SK-N-SH treated with all-trans-retinoic acid at 6 μM for 48 hours (cell line): Measurements from ENCODE around the gene GNAT3.

Source experiments
- ATAC-seq: fragments of 200-7000 bp; cut with Tn5 transposase; 3 replicates; pipeline ENCODE4 v1.9.1; 2020; ENCODE audit warnings: mild to moderate bottlenecking, moderate library complexity
- ARNTL ChIP-seq: fragments of 450-650 bp; formaldehyde crosslinking; IDR thresholded peaks from 2 replicates; pipeline ENCODE4 v1.5.0; 2020; ENCODE audit warnings: low read depth, mild to moderate bottlenecking, moderate library complexity, borderline replicate concordance
- BACH2 ChIP-seq: fragments of 250-450 bp; sonication (Bioruptor Pico); IDR thresholded peaks from 2 replicates; pipeline ENCODE4 v1.9.0; 2021; ENCODE audit warnings: mild to moderate bottlenecking, borderline replicate concordance
- CREB5 ChIP-seq: fragments of 250-450 bp; sonication (Bioruptor Pico); IDR thresholded peaks from 2 replicates; pipeline ENCODE4 v1.5.1; 2020; ENCODE audit warnings: low read depth, mild to moderate bottlenecking, moderate library complexity
- CSRNP3 ChIP-seq: fragments of 250-450 bp; sonication (Bioruptor Pico); IDR thresholded peaks from 2 replicates; pipeline ENCODE4 v1.5.1; 2021; ENCODE audit warnings: mild to moderate bottlenecking, moderate library complexity
- ESRRG ChIP-seq: fragments of 250-450 bp; sonication (Bioruptor Pico); IDR thresholded peaks from 2 replicates; pipeline ENCODE4 v1.6.1; 2021; ENCODE audit warnings: mild to moderate bottlenecking
- GLIS3 ChIP-seq: fragments of 250-450 bp; sonication (Bioruptor Pico); IDR thresholded peaks from 2 replicates; pipeline ENCODE4 v1.5.0; 2020; ENCODE audit warnings: mild to moderate bottlenecking, moderate library complexity
- ISL1 ChIP-seq: fragments of 250-450 bp; sonication (Bioruptor Pico); IDR thresholded peaks from 2 replicates; pipeline ENCODE4 v2.1.2; 2022; ENCODE audit warnings: mild to moderate bottlenecking, moderate library complexity
- OSR1 ChIP-seq: fragments of 250-450 bp; sonication (Bioruptor Pico); IDR thresholded peaks from 2 replicates; pipeline ENCODE4 v1.8.0; 2022; ENCODE audit warnings: moderate library complexity, mild to moderate bottlenecking, inconsistent platforms
- RARB ChIP-seq: fragments of 250-450 bp; sonication (Bioruptor Pico); IDR thresholded peaks from 2 replicates; pipeline ENCODE4 v1.8.0; 2021; ENCODE audit warnings: mild to moderate bottlenecking, moderate library complexity
- SNAI2 ChIP-seq: fragments of 250-450 bp; sonication (Bioruptor Pico); IDR thresholded peaks from 2 replicates; pipeline ENCODE4 v1.5.0; 2020; ENCODE audit warnings: mild to moderate bottlenecking, moderate library complexity
- TOX ChIP-seq: fragments of 250-450 bp; sonication (Bioruptor Pico); IDR thresholded peaks from 2 replicates; pipeline ENCODE4 v1.8.0; 2021; ENCODE audit warnings: mild to moderate bottlenecking, moderate library complexity, borderline replicate concordance
- TSHZ2 ChIP-seq: fragments of 250-450 bp; sonication (Bioruptor Pico); IDR thresholded peaks from 2 replicates; pipeline ENCODE4 v1.5.0; 2020; ENCODE audit warnings: mild to moderate bottlenecking, moderate library complexity
- ZFP3 ChIP-seq: fragments of 250-450 bp; sonication (Bioruptor Pico); IDR thresholded peaks from 2 replicates; pipeline ENCODE4 v1.5.0; 2020; ENCODE audit warnings: mild to moderate bottlenecking, moderate library complexity
- ZFP30 ChIP-seq: fragments of 450-650 bp; formaldehyde crosslinking; IDR thresholded peaks from 2 replicates; pipeline ENCODE4 v1.5.0; 2022; ENCODE audit warnings: mild to moderate bottlenecking, moderate library complexity
- ZNF565 ChIP-seq: fragments of 450-650 bp; formaldehyde crosslinking; conservative IDR thresholded peaks from 2 replicates; pipeline ENCODE4 v1.5.0; 2020; ENCODE audit warnings: low read depth, mild to moderate bottlenecking, moderate library complexity
- ZNF70 ChIP-seq: fragments of 450-650 bp; formaldehyde crosslinking; IDR thresholded peaks from 2 replicates; pipeline ENCODE4 v1.5.0; 2020; ENCODE audit warnings: mild to moderate bottlenecking, moderate library complexity
- ZNF8 ChIP-seq: fragments of 450-650 bp; formaldehyde crosslinking; IDR thresholded peaks from 2 replicates; pipeline ENCODE4 v1.5.0; 2020; ENCODE audit warnings: mild to moderate bottlenecking, moderate library complexity
- TF ChIP-seq, protein P1 (sequence below): fragments of 250-450 bp; sonication (Bioruptor Pico); IDR thresholded peaks from 2 replicates; pipeline ENCODE4 v1.8.0; 2021; ENCODE audit warnings: low read depth, mild to moderate bottlenecking, moderate library complexity, borderline replicate concordance
- TF ChIP-seq, protein P2 (sequence below): fragments of 250-450 bp; sonication (Bioruptor Pico); IDR thresholded peaks from 2 replicates; pipeline ENCODE4 v1.8.0; 2020; ENCODE audit warnings: mild to moderate bottlenecking, moderate library complexity, borderline replicate concordance

Gene GNAT3

GRCh38 chr7:80511964-80512363 lies at the start of gene GNAT3:
Gene GNAT3, minus strand, starts transcription at chr7:80512064. Its CDS starts 138 bp downstream, at chr7:80511926.
- no peak for ATAC-seq

DNA sequence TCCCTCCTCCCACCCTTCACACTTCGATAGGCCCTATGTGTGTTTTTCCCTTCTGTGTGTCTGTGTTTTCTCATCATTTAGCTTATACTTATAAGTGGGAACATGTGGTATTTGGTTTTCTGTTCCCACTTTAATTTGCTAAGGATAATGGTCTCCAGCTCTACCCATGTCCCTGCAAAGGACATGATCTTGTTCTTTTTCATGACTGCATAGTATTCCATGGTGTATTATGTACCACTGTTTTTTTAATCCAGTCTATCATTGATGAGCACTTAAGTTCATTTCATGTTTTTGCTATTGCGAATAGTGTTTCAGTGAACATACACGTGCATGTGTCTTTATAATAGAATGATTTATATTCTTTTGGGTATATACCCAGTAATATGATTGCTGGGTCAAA lies 46.3 kb upstream of the GNAT3 start:
- TF ChIP-seq ESRRG (no peak), ZFP30 (no peak), OSR1 (CRISPR knock-in tag) (no peak), TSHZ2 (no peak), BACH2 (CRISPR knock-in tag) (no peak), ZNF70 (CRISPR knock-in tag) (no peak), CSRNP3 (no peak), RARB (CRISPR knock-in tag) (no peak), CREB5 (CRISPR knock-in tag) (no peak), ZNF8 (CRISPR knock-in tag) (no peak), GLIS3 (CRISPR knock-in tag) (no peak), ZFP3 (CRISPR knock-in tag) (no peak), TOX (CRISPR knock-in tag) (no peak), ISL1 (CRISPR knock-in tag) (no peak), ZNF565 (CRISPR knock-in tag) (no peak), ARNTL (CRISPR knock-in tag) (no peak), SNAI2 (CRISPR knock-in tag) (no peak)
- TF ChIP-seq, protein P1, sequence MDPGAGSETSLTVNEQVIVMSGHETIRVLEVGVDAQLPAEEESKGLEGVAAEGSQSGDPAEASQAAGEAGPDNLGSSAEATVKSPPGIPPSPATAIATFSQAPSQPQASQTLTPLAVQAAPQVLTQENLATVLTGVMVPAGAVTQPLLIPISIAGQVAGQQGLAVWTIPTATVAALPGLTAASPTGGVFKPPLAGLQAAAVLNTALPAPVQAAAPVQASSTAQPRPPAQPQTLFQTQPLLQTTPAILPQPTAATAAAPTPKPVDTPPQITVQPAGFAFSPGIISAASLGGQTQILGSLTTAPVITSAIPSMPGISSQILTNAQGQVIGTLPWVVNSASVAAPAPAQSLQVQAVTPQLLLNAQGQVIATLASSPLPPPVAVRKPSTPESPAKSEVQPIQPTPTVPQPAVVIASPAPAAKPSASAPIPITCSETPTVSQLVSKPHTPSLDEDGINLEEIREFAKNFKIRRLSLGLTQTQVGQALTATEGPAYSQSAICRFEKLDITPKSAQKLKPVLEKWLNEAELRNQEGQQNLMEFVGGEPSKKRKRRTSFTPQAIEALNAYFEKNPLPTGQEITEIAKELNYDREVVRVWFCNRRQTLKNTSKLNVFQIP, result no peak
- TF ChIP-seq, protein P2, sequence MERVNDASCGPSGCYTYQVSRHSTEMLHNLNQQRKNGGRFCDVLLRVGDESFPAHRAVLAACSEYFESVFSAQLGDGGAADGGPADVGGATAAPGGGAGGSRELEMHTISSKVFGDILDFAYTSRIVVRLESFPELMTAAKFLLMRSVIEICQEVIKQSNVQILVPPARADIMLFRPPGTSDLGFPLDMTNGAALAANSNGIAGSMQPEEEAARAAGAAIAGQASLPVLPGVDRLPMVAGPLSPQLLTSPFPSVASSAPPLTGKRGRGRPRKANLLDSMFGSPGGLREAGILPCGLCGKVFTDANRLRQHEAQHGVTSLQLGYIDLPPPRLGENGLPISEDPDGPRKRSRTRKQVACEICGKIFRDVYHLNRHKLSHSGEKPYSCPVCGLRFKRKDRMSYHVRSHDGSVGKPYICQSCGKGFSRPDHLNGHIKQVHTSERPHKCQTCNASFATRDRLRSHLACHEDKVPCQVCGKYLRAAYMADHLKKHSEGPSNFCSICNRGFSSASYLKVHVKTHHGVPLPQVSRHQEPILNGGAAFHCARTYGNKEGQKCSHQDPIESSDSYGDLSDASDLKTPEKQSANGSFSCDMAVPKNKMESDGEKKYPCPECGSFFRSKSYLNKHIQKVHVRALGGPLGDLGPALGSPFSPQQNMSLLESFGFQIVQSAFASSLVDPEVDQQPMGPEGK (CRISPR knock-in tag), result no peak
- no peak for ATAC-seq

More at GRCh38 chr7:80511964-80512363, at the start of gene GNAT3:
- no peak for TF ChIP-seq OSR1 (CRISPR knock-in tag)
- TF ChIP-seq ARNTL (CRISPR knock-in tag), result no peak
- no peak for TF ChIP-seq TSHZ2
